ENCODE data around the gene NPIPB8.
"Not testable (repeated sequence)": the region's sequence is repeated elsewhere in the genome, so short reads cannot be mapped to it uniquely, and the experiment has no call there.

NPIPB8 gene

DNA sequence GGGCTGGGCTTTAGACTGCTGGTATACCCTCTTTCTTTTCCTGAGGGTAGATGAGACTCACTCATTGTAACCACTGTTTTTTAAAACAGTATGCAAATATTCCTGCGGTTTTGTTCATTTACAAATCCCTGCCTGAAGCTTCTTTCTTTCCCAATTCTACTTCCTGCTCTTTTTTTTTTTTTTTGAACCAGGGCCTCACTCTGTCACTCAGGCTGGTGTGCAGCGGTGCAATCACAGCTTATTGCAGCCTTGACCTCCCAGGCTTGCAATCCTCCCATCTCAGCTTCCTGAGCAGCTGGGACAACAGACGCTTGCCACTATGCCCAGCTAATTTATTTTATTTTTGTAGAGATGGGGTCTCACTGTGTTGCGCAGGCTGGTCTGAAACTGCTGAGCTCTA is 20.0 kb upstream of the NPIPB8 start:
- no peak for DNase-seq (ENCODE audit: low read depth)
- TF ChIP-seq, protein P1, sequence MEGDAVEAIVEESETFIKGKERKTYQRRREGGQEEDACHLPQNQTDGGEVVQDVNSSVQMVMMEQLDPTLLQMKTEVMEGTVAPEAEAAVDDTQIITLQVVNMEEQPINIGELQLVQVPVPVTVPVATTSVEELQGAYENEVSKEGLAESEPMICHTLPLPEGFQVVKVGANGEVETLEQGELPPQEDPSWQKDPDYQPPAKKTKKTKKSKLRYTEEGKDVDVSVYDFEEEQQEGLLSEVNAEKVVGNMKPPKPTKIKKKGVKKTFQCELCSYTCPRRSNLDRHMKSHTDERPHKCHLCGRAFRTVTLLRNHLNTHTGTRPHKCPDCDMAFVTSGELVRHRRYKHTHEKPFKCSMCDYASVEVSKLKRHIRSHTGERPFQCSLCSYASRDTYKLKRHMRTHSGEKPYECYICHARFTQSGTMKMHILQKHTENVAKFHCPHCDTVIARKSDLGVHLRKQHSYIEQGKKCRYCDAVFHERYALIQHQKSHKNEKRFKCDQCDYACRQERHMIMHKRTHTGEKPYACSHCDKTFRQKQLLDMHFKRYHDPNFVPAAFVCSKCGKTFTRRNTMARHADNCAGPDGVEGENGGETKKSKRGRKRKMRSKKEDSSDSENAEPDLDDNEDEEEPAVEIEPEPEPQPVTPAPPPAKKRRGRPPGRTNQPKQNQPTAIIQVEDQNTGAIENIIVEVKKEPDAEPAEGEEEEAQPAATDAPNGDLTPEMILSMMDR (conservative IDR thresholded peaks at IDR 0.05; ENCODE audit: low read length) = no peak
- no peak overlapping the region for H3K4me3 ChIP-seq (ENCODE audit: low read length)

DNA sequence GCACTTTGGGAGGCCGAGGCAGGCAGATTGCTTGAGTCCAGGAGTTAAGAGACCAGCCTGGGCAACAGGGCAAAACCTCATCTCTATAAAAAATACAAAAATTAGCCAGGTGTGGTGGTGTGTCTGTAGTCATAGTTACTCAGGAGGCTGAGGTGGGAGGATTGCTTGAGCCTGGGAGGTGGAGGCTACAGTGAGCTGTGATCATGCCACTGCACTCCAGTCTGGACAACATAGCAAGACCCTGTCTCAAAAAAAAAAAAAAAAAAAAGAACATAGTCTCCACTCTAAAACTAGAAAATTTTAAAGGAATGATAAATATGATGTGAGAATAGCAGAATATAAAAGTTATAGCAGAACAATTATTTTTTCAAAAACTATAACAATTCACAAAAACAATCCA is 17.5 kb upstream of the NPIPB8 start:
- H3K4me3 ChIP-seq (ENCODE audit: low read length); DNase-seq (ENCODE audit: low read depth): not testable (repeated sequence)

DNA sequence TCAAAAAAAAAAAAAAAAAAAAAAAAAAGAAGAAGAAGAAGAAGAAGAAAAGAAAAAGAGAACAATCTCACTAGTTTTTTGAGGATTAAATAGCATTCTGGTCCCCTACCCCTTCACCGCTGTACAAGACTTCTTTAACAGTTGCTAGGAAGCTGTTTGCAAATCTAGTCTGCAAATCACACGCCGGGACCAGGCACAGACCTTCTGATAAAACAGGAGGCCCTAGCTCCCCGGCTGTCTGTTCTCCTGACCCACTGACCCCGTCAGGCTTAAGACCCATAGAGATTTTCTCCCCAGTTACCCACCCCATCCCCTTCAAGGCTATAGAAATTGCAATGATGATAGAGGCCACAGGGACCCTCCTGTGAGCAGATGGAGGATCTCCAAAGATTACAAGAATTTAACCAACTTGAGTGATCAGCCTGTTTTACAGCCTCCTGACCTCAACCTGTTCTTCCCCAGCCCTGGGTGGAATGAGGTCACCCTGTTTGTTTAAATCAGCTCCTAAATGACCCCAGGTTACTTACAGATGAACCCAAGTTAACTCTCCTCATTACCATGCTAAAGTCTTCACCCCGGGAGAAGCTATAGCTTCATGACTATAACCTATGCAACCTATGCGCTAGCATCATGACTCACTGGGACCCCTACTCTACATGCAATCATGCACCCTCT is 16.2 kb upstream of the NPIPB8 start:
- no peak for DNase-seq (ENCODE audit: low read depth)
- no peak overlapping the region for H3K4me3 ChIP-seq (ENCODE audit: low read length)
- TF ChIP-seq, protein P1 (conservative IDR thresholded peaks at IDR 0.05; ENCODE audit: low read length) = no peak

DNA sequence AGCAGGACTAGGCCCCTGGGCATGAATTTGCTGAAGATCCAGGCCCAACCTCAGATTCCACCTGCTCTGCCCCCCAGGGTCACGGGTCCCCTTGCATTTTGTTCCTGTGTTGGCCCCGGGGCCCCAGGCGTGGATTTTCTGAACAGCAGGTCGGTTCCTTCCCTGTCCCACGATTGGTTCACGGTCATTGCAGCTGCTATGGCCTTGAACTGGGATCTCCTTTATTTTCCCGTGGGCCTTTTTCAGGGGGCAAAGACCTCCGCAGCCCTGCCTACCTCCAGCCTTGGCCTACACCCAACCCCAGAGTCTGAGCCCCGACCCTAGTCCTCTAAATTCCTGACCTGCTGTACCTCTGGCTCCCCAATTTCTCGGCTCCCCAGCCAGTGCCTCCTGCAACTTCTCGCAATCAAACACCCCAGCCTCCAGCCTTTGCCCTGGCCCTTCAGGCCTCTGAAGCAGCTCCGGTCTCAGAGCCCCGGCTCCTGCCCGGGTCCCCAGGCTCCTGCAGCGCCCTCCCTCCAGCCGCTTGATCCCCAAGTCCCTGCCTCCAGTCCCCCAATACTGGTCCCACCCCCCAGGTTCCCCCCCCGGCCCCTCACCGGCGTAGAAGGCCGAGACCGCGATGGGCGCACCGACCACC is 15.2 kb upstream of the NPIPB8 start:
- not testable (repeated sequence) for H3K4me3 ChIP-seq (ENCODE audit: low read length); DNase-seq (ENCODE audit: low read depth)

- no peak for DNase-seq (ENCODE audit: low read depth)
- peak overlapping the region; percentile 17; the same call in 1 of the 2 replicates for H3K4me3 ChIP-seq (ENCODE audit: low read length)
- TF ChIP-seq, protein P1 (conservative IDR thresholded peaks at IDR 0.05; ENCODE audit: low read length) = no peak
These were observed 14.6 kb upstream of the NPIPB8 start for GRCh38 chr16:28623172-28623711.

- not testable (repeated sequence) for H3K4me3 ChIP-seq (ENCODE audit: low read length); DNase-seq (ENCODE audit: low read depth)
These were observed 7.0 kb upstream of the NPIPB8 start for GRCh38 chr16:28630905-28631304.

DNA sequence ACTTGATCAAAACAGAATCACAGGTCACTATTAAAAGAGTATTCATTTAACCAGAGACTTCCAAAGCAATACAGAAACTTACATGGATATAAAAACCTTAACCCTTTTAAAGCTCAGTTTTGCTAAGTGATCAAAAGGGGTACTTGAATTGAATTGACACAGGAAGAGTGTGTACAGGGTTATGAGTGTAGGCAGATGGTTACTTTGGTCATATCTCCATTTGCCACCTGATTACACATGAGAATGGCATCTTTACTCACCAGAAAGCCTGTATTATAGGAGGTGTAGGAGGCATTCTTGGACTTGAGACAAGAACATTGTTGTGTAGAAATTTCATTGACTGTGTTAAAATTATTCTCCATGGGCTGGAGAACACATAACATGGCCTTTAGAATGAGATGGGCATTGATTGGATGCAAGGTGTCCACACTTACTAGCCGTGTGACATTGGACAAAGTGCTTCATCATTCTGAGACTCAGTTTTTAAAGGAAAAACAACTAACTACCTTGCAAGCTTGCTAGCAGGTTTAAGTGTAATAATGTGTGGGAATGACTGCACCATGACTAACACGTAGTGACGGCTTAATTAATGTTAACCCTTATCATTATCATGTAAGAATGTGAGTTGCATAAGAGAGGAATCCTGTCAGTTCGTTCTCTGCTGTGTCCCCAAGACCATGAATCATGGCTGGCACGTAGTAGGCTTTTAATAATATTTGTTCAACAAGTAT is 1.6 kb upstream of the NPIPB8 start:
- peak; percentile 53 for DNase-seq (ENCODE audit: low read depth)
- not testable (repeated sequence) for H3K4me3 ChIP-seq (ENCODE audit: low read length)

DNA sequence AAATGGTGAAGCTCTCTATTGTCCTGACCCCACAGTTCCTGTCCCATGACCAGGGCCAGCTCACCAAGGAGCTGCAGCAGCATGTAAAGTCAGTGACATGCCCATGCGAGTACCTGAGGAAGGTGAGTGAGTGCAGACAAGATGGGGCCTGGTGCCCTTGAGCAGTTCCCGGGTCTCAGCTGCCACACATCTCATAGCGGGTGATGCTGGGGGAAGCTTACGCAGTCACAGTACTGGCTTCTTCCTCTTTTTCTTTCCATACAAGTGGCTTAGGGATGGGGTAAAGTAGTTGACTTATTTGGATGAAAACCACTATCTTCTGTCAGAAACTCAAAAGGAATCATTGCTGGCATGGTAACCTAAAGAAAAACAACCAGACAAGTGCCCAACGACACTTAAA is 494 bp downstream of the NPIPB8 start:
- DNase-seq (ENCODE audit: low read depth); H3K4me3 ChIP-seq (ENCODE audit: low read length): not testable (repeated sequence)

DNA sequence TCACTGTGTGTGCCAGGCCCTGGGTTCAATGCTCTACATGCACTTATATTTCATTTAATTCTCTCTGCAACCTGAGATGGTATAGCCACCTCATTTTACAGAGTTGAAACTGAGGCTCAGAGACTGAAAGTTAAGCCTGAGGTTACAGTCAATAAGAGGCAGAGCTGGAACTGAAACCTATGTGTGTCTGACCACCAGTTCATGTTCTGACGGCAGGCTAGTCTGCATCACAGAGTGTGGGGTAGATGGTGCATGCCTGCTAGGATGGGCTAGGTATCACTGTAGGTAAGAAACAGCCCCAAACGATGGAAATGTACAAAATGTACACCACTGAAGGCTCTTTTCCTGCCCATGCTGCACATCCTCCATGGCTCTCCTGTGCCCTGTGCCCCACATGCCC is 2.1 kb downstream of the NPIPB8 start:
- DNase-seq (ENCODE audit: low read depth) = not testable (repeated sequence)

DNA sequence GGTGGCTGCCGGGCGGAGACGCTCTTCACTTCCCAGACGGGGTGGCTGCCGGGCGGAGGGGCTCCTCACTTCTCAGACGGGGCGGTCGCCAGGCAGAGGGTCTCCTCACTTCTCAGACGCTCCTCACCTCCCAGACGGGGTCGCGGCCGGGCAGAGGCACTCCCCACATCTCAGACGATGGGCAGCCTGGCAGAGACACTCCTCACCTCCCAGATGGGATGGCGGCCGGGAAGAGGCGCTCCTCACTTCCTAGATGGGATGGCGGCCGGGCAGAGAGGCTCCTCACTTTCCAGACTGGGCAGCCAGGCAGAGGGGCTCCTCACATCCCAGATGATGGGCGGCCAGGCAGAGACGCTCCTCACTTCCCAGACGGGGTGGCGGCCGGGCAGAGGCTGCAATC is 28.4 kb downstream of the NPIPB8 start:
- not testable (repeated sequence) for DNase-seq (ENCODE audit: low read depth); H3K4me3 ChIP-seq (ENCODE audit: low read length)

More for the DNA sequence above, 2.1 kb downstream of the NPIPB8 start:
- H3K4me3 ChIP-seq (ENCODE audit: low read length) = not testable (repeated sequence)

GRCh38 chr16:28667480-28667879 is 29.6 kb downstream of the NPIPB8 start:
- not testable (repeated sequence) for DNase-seq (ENCODE audit: low read depth); H3K4me3 ChIP-seq (ENCODE audit: low read length)

GRCh38 chr16:28668199-28668598 is 30.3 kb downstream of the NPIPB8 start:
- not testable (repeated sequence) for DNase-seq (ENCODE audit: low read depth); H3K4me3 ChIP-seq (ENCODE audit: low read length)

GRCh38 chr16:28688327-28688952 is 50.6 kb downstream of the NPIPB8 start:
- not testable (repeated sequence) for DNase-seq (ENCODE audit: low read depth); H3K4me3 ChIP-seq (ENCODE audit: low read length)

GRCh38 chr16:28689425-28689824 is 51.6 kb downstream of the NPIPB8 start:
- not testable (repeated sequence) for H3K4me3 ChIP-seq (ENCODE audit: low read length); DNase-seq (ENCODE audit: low read depth)

DNA sequence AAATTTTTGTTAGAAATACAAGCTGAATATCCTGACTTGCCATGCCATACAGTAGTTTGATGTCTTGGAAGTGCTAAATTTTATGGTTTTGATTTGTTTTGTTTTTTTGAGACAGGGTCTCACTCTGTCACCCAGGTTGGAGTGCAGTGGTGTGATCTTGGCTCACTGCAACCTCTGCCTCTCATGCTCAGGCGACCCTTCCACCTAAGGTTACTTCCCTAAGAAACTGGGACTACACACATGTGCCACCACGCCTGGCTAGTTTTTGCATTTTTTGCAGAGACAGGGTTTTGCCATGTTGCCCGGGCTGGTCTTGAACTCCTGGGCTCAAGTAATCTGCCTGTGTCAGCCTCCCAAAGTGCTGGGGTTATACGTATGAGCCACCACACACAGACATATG is 53.9 kb downstream of the NPIPB8 start:
- H3K4me3 ChIP-seq (ENCODE audit: low read length); DNase-seq (ENCODE audit: low read depth): not testable (repeated sequence)
